Neural cell (in vitro differentiated cells): ENCODE measurements around the gene NME7. TPM values are rescaled to one million over a fixed set of nuclear protein-coding genes. Genes with fewer than 3 reads are reported as not detected.

Experiments
- H2AFZ ChIP-seq: fragments of 200-600, 300-800 bp; sonication (generic), shearing (Covaris generic); 2 replicates; pipeline ENCODE4 v1.6.0; 2014; ENCODE audit warnings: low read depth, mild to moderate bottlenecking, antibody characterized with exemption, low read length, moderate library complexity
- H3F3A ChIP-seq: fragments of 200-600 bp; shearing (Covaris generic); 2 replicates; pipeline ENCODE4 v1.6.1; 2016; ENCODE audit warnings: mild to moderate bottlenecking, moderate library complexity, mixed read lengths, antibody characterized with exemption, low read length; ENCODE audit not compliant: insufficient read depth, poor library complexity, severe bottlenecking
- H3K27ac ChIP-seq: fragments of 200-600, 300-800 bp; sonication (generic), shearing (Covaris generic); 2 replicates; pipeline ENCODE4 v1.5.1; 2014; ENCODE audit warnings: mild to moderate bottlenecking, low read length, moderate library complexity
- H3K27me3 ChIP-seq: fragments of 300-800, 200-600 bp; sonication (generic), shearing (Covaris generic); 2 replicates; pipeline ENCODE4 v1.6.0; 2014; ENCODE audit warnings: mild to moderate bottlenecking, low read depth, low read length, moderate library complexity; ENCODE audit not compliant: insufficient read depth
- H3K36me3 ChIP-seq: fragments of 300-800, 200-600 bp; sonication (generic), shearing (Covaris generic); 2 replicates; pipeline ENCODE4 v1.5.1; 2014; ENCODE audit warnings: mild to moderate bottlenecking, antibody characterized with exemption, low read length, moderate library complexity; ENCODE audit not compliant: insufficient read depth
- H3K4me2 ChIP-seq: fragments of 300-800, 200-600 bp; sonication (generic), shearing (Covaris generic); 2 replicates; pipeline ENCODE4 v1.6.0; 2014; ENCODE audit warnings: mild to moderate bottlenecking, low read length
- H3K4me3 ChIP-seq: fragments of 300-800, 200-600 bp; sonication (generic), shearing (Covaris generic); 2 replicates; pipeline ENCODE4 v1.5.1; 2014; ENCODE audit warnings: mild to moderate bottlenecking, low read length, moderate library complexity
- H3K79me2 ChIP-seq: fragments of 200-600 bp; shearing (Covaris generic); replicated peaks from 2 replicates; pipeline ENCODE4 v1.6.0; 2014; ENCODE audit warnings: mild to moderate bottlenecking, low read length, moderate library complexity; ENCODE audit not compliant: insufficient read depth
- H3K9ac ChIP-seq: fragments of 300-800, 200-600 bp; sonication (generic), shearing (Covaris generic); 2 replicates; pipeline ENCODE4 v1.6.1; 2016; ENCODE audit warnings: mild to moderate bottlenecking, low read length, mixed read lengths
- H3K9me2 ChIP-seq: fragments of 200-600 bp; shearing (Covaris generic); 2 replicates; pipeline ENCODE4 v1.6.1; 2016; ENCODE audit warnings: mild to moderate bottlenecking, low read length, mixed read lengths; ENCODE audit not compliant: insufficient read depth
- H3K9me3 ChIP-seq: fragments of 200-600, 300-800 bp; sonication (generic), shearing (Covaris generic); 2 replicates; pipeline ENCODE4 v1.6.1; 2016; ENCODE audit warnings: mild to moderate bottlenecking, mixed run types, low read length, moderate library complexity, mixed read lengths
- H4K20me1 ChIP-seq: fragments of 200-600 bp; shearing (Covaris generic); 2 replicates; pipeline ENCODE4 v1.6.1; 2016; ENCODE audit warnings: mild to moderate bottlenecking, mixed run types; ENCODE audit not compliant: insufficient read depth
- EP300 ChIP-seq: fragments of 450-650 bp; conservative IDR thresholded peaks from 2 replicates; pipeline ENCODE4 v1.6.1; 2014; ENCODE audit warnings: antibody characterized with exemption, mild to moderate bottlenecking, moderate library complexity; ENCODE audit not compliant: poor library complexity, severe bottlenecking
- EZH2 ChIP-seq: fragments of 200-600, 300-800 bp; shearing (Covaris generic), sonication (generic); IDR thresholded peaks from 2 replicates; pipeline ENCODE4 v1.6.1; 2014; ENCODE audit warnings: antibody characterized with exemption, low read length, borderline replicate concordance, mild to moderate bottlenecking; ENCODE audit not compliant: insufficient read depth, poor library complexity, severe bottlenecking
- MXI1 ChIP-seq: fragments of 450-650 bp; conservative IDR thresholded peaks from 2 replicates; pipeline ENCODE4 v1.6.1; 2014; ENCODE audit warnings: antibody characterized with exemption, mild to moderate bottlenecking; ENCODE audit not compliant: poor library complexity, severe bottlenecking
- POLR2AphosphoS5 ChIP-seq: IDR thresholded peaks from 2 replicates; pipeline ENCODE4 v1.6.1; 2012
- RAD21 ChIP-seq: fragments of 450-650 bp; conservative IDR thresholded peaks from 2 replicates; pipeline ENCODE4 v1.6.1; 2014; ENCODE audit warnings: antibody characterized with exemption, mild to moderate bottlenecking, moderate library complexity
- SMC3 ChIP-seq: fragments of 450-650 bp; conservative IDR thresholded peaks from 2 replicates; pipeline ENCODE4 v1.6.1; 2014; ENCODE audit warnings: antibody characterized with exemption, mild to moderate bottlenecking, moderate library complexity; ENCODE audit not compliant: poor library complexity
- TAF1 ChIP-seq: IDR thresholded peaks from 2 replicates; pipeline ENCODE4 v1.6.1; 2012; ENCODE audit warnings: low read depth
- polyA plus RNA-seq: library from polyadenylated mRNA; depleted of rRNA; stranded (reverse); fragments of >200 nt; gene quantifications from 2 replicates; pipeline ENCODE4 v1.2.3, GENCODE V29; 2014
- TF ChIP-seq, protein P1 (sequence below): fragments of 450-650 bp; IDR thresholded peaks from 2 replicates; pipeline ENCODE4 v1.5.1; 2014; ENCODE audit warnings: antibody characterized with exemption, mild to moderate bottlenecking, moderate library complexity; ENCODE audit not compliant: poor library complexity, severe bottlenecking
- TF ChIP-seq, protein P2 (sequence below): IDR thresholded peaks from 2 replicates; pipeline ENCODE4 v1.6.1; 2012; ENCODE audit warnings: borderline replicate concordance

Gene NME7
- polyA plus RNA-seq, 1 donor from 2014 or later, result 42.4 TPM

- Histone ChIP-seq H3K4me2 (no peak overlapping the region), H3K9me2 (no peaks in the 10 kb centered on the region), H3K36me3 (no peaks in the 10 kb centered on the region), H2AFZ (no peak overlapping the region), H3K4me3 (no peak overlapping the region), H3F3A (no peaks in the 10 kb centered on the region), H3K9ac (no peak overlapping the region), H4K20me1 (no peaks in the 10 kb centered on the region), H3K9me3 (no peaks in the 10 kb centered on the region), H3K27me3 (no peaks in the 10 kb centered on the region), H3K27ac (peak overlapping the region; percentile 23), H3K79me2 (no peaks in the 10 kb centered on the region)
- TF ChIP-seq MXI1 (no peak), EZH2 (no peak), POLR2AphosphoS5 (no peak), SMC3 (no peak), EP300 (no peak), RAD21 (no peak), TAF1 (no peak)
- TF ChIP-seq, protein P1, sequence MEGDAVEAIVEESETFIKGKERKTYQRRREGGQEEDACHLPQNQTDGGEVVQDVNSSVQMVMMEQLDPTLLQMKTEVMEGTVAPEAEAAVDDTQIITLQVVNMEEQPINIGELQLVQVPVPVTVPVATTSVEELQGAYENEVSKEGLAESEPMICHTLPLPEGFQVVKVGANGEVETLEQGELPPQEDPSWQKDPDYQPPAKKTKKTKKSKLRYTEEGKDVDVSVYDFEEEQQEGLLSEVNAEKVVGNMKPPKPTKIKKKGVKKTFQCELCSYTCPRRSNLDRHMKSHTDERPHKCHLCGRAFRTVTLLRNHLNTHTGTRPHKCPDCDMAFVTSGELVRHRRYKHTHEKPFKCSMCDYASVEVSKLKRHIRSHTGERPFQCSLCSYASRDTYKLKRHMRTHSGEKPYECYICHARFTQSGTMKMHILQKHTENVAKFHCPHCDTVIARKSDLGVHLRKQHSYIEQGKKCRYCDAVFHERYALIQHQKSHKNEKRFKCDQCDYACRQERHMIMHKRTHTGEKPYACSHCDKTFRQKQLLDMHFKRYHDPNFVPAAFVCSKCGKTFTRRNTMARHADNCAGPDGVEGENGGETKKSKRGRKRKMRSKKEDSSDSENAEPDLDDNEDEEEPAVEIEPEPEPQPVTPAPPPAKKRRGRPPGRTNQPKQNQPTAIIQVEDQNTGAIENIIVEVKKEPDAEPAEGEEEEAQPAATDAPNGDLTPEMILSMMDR, result no peak
- TF ChIP-seq, protein P2, sequence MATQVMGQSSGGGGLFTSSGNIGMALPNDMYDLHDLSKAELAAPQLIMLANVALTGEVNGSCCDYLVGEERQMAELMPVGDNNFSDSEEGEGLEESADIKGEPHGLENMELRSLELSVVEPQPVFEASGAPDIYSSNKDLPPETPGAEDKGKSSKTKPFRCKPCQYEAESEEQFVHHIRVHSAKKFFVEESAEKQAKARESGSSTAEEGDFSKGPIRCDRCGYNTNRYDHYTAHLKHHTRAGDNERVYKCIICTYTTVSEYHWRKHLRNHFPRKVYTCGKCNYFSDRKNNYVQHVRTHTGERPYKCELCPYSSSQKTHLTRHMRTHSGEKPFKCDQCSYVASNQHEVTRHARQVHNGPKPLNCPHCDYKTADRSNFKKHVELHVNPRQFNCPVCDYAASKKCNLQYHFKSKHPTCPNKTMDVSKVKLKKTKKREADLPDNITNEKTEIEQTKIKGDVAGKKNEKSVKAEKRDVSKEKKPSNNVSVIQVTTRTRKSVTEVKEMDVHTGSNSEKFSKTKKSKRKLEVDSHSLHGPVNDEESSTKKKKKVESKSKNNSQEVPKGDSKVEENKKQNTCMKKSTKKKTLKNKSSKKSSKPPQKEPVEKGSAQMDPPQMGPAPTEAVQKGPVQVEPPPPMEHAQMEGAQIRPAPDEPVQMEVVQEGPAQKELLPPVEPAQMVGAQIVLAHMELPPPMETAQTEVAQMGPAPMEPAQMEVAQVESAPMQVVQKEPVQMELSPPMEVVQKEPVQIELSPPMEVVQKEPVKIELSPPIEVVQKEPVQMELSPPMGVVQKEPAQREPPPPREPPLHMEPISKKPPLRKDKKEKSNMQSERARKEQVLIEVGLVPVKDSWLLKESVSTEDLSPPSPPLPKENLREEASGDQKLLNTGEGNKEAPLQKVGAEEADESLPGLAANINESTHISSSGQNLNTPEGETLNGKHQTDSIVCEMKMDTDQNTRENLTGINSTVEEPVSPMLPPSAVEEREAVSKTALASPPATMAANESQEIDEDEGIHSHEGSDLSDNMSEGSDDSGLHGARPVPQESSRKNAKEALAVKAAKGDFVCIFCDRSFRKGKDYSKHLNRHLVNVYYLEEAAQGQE, result no peak
Observed at GRCh38 chr1:169308313-169309039, 59.1 kb downstream of the NME7 start.

GRCh38 chr1:169307176-169307575 is 60.4 kb downstream of the NME7 start:
- no peak overlapping the region for H3K4me2 ChIP-seq
- no peak overlapping the region for H3K27ac ChIP-seq
- H3K36me3 ChIP-seq, result peaks cover 4% of the 10 kb centered on the region
- H4K20me1 ChIP-seq, result no peaks in the 10 kb centered on the region
- no peaks in the 10 kb centered on the region for H3K9me2 ChIP-seq
- no peaks in the 10 kb centered on the region for H3K79me2 ChIP-seq
- H3F3A ChIP-seq, result no peaks in the 10 kb centered on the region
- H3K27me3 ChIP-seq, result no peaks in the 10 kb centered on the region
- no peaks in the 10 kb centered on the region for H3K9me3 ChIP-seq
- TF ChIP-seq POLR2AphosphoS5 (no peak), TAF1 (no peak), MXI1 (no peak), SMC3 (no peak)
- TF ChIP-seq, protein P1, result no peak
- TF ChIP-seq, protein P2, result no peak
- H3K4me3 ChIP-seq, result no peak overlapping the region
- H2AFZ ChIP-seq, result no peak overlapping the region
- no peak overlapping the region for H3K9ac ChIP-seq
